Adrenal gland (tissue), 5 donors: ENCODE data around the gene DHDH.
A peak's percentile ranks its signal among the peaks of the same experiment; 100 is the strongest.

ENCODE experiments used
- CTCF ChIP-seq, 6 experiments: fragments of 450-650 bp in 4 of 6; fragments of 200-600 bp in 2 of 6; sonication (generic) in 1 of 6; IDR thresholded peaks; 1 replicate in 5 of 6; 2 replicates in 1 of 6; pipeline versions ENCODE4 v1.5.1 to v1.8.0; 2016 to 2021; ENCODE audit warnings: antibody characterized with exemption in 6 of 6, mild to moderate bottlenecking in 2 of 6, moderate library complexity in 1 of 6
- POLR2A ChIP-seq, 2 donors: fragments of 450-650 bp; IDR thresholded peaks; one replicate each; pipeline ENCODE4 v1.6.1; 2017; ENCODE audit warnings: antibody characterized with exemption in 2 of 2, mild to moderate bottlenecking in 2 of 2, moderate library complexity in 1 of 2
- donor health status: DM: no; HTN: no; CAD: no.

- TF ChIP-seq CTCF (IDR thresholded peaks at IDR 0.05) (peak; percentile 79 to 90 (median 87)), POLR2A (IDR thresholded peaks at IDR 0.05) (peak in 1 of 2 donors; percentile 13)
Measured at GRCh38 chr19:48970923-48971395, 37.5 kb downstream of the DHDH start.
